ENCODE measurements around the gene AFDN.

DNA sequence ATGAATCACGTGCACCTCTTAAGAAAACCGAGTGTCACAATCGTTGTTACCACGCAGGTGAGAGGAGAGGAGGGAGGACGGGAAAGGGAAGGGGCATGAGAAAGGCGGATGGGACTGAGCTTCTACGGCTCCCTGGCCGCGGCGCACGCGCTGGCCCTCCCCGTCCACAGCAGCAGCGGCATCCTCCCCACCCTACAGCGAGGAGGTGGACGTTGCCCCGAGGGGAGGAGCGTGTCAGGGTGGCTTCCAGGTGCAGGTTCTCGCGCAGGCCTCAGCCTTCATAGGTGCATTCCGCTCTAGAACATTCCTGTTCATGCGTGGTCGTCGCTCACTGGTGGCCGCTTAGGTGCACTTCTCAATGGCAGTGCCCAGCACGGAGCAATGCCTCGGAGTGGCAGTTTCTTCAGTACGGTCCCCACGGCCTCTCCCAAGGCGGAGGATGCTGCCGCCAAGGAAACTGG is 29.7 kb upstream of the AFDN start:
- TF ChIP-seq, protein P1, sequence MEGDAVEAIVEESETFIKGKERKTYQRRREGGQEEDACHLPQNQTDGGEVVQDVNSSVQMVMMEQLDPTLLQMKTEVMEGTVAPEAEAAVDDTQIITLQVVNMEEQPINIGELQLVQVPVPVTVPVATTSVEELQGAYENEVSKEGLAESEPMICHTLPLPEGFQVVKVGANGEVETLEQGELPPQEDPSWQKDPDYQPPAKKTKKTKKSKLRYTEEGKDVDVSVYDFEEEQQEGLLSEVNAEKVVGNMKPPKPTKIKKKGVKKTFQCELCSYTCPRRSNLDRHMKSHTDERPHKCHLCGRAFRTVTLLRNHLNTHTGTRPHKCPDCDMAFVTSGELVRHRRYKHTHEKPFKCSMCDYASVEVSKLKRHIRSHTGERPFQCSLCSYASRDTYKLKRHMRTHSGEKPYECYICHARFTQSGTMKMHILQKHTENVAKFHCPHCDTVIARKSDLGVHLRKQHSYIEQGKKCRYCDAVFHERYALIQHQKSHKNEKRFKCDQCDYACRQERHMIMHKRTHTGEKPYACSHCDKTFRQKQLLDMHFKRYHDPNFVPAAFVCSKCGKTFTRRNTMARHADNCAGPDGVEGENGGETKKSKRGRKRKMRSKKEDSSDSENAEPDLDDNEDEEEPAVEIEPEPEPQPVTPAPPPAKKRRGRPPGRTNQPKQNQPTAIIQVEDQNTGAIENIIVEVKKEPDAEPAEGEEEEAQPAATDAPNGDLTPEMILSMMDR (IDR thresholded peaks at IDR 0.05; ENCODE audit: borderline replicate concordance, extremely low read depth, low read length, poor library complexity, severe bottlenecking), result no peak
- TF ChIP-seq EZH2 (IDR thresholded peaks at IDR 0.05; ENCODE audit: borderline replicate concordance, low read depth, low read length, severe bottlenecking), result no peak

Data from DND-41 (cell line).